ENCODE data around the gene GPI. TPM values are rescaled to one million over a fixed set of nuclear protein-coding genes. Genes with fewer than 3 reads are reported as not detected.

GPI gene
- polyA plus RNA-seq, 1 of the 3 experiments (the other 2 are of a cell fraction) = 144 TPM

DNA sequence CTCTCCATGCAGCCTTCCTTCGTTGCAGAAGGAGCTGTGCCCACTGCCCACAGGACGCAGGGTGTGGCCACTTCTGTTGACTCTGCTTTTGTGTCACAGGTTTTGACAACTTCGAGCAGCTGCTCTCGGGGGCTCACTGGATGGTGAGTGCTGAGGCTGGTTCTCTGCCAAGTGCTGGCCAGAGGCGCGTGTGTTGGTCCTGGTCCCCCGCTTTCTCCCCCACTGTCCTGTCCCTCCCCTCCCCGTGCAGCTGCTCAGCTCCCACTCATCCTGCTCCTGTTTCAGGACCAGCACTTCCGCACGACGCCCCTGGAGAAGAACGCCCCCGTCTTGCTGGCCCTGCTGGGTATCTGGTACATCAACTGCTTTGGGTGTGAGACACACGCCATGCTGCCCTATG, 28.6 kb downstream of the GPI start:
- peaks cover 0 to 64% of the 10 kb centered on the region in 2 experiments for H3K36me3 ChIP-seq (replicated peaks in 1 of 2; ENCODE audit: control insufficient read depth in 1 of 2, insufficient read depth in 2 of 2, low read length in 1 of 2)
- H3K27me3 ChIP-seq (ENCODE audit: insufficient read depth) = no peaks in the 10 kb centered on the region
- no peak for DNase-seq
- no peak for TF ChIP-seq CHD2 (IDR thresholded peaks at IDR 0.05; ENCODE audit: low read length, partially characterized antibody)
- no peak overlapping the region for H3K4me2 ChIP-seq
- no peak overlapping the region for H3K9ac ChIP-seq
- H3K4me3 ChIP-seq (ENCODE audit: low read depth in 2 of 2, low read length in 1 of 2) = no peak overlapping the region
- ChIA-PET POLR2A (no interaction called here), CTCF (interaction anchor here (1.3 kb wide), 1 partner anchor 36 kb away, joined by 4 read pairs; no protein-coding TSS in a partner anchor)
- H3K4me1 ChIP-seq (ENCODE audit: control insufficient read depth in 1 of 2, insufficient read depth in 2 of 2, low read depth in 1 of 2, low read length in 1 of 2) = no peaks in the 10 kb centered on the region
- H3F3A ChIP-seq (replicated peaks; ENCODE audit: insufficient read depth) = no peaks in the 10 kb centered on the region
- H3K79me2 ChIP-seq (ENCODE audit: insufficient read depth) = no peaks in the 10 kb centered on the region
- no peaks in the 10 kb centered on the region for H3K9me3 ChIP-seq
- H3K9me2 ChIP-seq = no peaks in the 10 kb centered on the region
- H2AFZ ChIP-seq (ENCODE audit: low read depth) = no peak overlapping the region
- no peaks in the 10 kb centered on the region for H4K20me1 ChIP-seq (ENCODE audit: insufficient read depth)
- WGBS (ENCODE audit: low lambda C conversion rate) = 90% methylated on average over 9 of the region's 14 CpGs
- H3K27ac ChIP-seq (ENCODE audit: low read depth in 2 of 2, low read length in 1 of 2) = no peak overlapping the region

DNA sequence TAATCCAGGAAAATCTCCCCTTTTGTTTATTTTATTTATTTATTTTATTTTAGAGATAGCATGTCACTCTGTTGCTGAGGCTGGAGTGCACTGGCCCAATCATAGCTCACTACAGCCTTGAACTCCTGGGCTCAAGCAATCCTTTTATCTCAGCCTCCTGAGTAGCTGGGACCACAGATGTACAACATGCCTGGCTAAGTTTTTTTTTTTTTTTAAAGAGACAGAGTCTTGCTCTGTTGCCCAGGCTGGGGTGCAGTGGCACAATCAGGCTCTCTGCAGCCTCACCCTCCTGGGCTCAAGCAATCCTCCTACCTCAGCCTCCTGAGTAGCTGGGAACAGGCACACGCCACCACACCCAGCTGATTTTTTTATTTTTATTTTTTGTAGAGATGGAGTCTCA, 32.9 kb downstream of the GPI start:
- no peaks in the 10 kb centered on the region for H4K20me1 ChIP-seq (ENCODE audit: insufficient read depth)
- no peak overlapping the region for H3K4me2 ChIP-seq
- H3K4me1 ChIP-seq (ENCODE audit: control insufficient read depth in 1 of 2, insufficient read depth in 2 of 2, low read depth in 1 of 2, low read length in 1 of 2) = no peaks in the 10 kb centered on the region
- no peak overlapping the region for H3K9ac ChIP-seq
- H3K4me3 ChIP-seq (ENCODE audit: low read depth in 2 of 2, low read length in 1 of 2) = no peak overlapping the region
- ChIA-PET POLR2A (no interaction called here), CTCF (interaction anchor here (1.7 kb wide), 1 partner anchor 32 kb away, joined by 4 read pairs; no protein-coding TSS in a partner anchor)
- no peaks in the 10 kb centered on the region for H3K27me3 ChIP-seq (ENCODE audit: insufficient read depth)
- no peak overlapping the region for H3K27ac ChIP-seq (ENCODE audit: low read depth in 2 of 2, low read length in 1 of 2)
- H3K9me2 ChIP-seq = no peaks in the 10 kb centered on the region
- TF ChIP-seq RXRA (IDR thresholded peaks at IDR 0.05; ENCODE audit: borderline replicate concordance, low read depth) (no peak), TAF1 (IDR thresholded peaks at IDR 0.05; ENCODE audit: borderline replicate concordance, low read depth, low read length) (no peak), EZH2phosphoT487 (IDR thresholded peaks at IDR 0.05; ENCODE audit: borderline replicate concordance, low read depth) (no peak), MAX (IDR thresholded peaks at IDR 0.05; ENCODE audit: low read depth) (no peak), TEAD4 (IDR thresholded peaks at IDR 0.05; ENCODE audit: borderline replicate concordance, insufficient read depth) (no peak), ELF1 (IDR thresholded peaks at IDR 0.05) (no peak), ZBTB33 (IDR thresholded peaks at IDR 0.05; ENCODE audit: borderline replicate concordance, low read depth) (no peak)
- peaks cover 4 to 42% of the 10 kb centered on the region in 2 experiments for H3K36me3 ChIP-seq (replicated peaks in 1 of 2; ENCODE audit: control insufficient read depth in 1 of 2, insufficient read depth in 2 of 2, low read length in 1 of 2)
- H3F3A ChIP-seq (replicated peaks; ENCODE audit: insufficient read depth) = peaks cover 9% of the 10 kb centered on the region
- H2AFZ ChIP-seq (ENCODE audit: low read depth) = no peak overlapping the region
- 100% methylated on average over 1 of the region's 1 CpG for WGBS (ENCODE audit: low lambda C conversion rate)
- H3K9me3 ChIP-seq = no peaks in the 10 kb centered on the region
- H3K79me2 ChIP-seq (ENCODE audit: insufficient read depth) = no peaks in the 10 kb centered on the region
- no peak for DNase-seq

DNA sequence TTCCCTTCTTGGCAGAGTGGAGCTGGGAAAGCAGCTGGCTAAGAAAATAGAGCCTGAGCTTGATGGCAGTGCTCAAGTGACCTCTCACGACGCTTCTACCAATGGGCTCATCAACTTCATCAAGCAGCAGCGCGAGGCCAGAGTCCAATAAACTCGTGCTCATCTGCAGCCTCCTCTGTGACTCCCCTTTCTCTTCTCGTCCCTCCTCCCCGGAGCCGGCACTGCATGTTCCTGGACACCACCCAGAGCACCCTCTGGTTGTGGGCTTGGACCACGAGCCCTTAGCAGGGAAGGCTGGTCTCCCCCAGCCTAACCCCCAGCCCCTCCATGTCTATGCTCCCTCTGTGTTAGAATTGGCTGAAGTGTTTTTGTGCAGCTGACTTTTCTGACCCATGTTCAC, 34.9 kb downstream of the GPI start:
- H3K27me3 ChIP-seq (ENCODE audit: insufficient read depth) = no peaks in the 10 kb centered on the region
- no peak overlapping the region for H3K27ac ChIP-seq (ENCODE audit: low read depth in 2 of 2, low read length in 1 of 2)
- no peaks in the 10 kb centered on the region for H3K9me2 ChIP-seq
- no peaks in the 10 kb centered on the region for H4K20me1 ChIP-seq (ENCODE audit: insufficient read depth)
- H3K4me3 ChIP-seq (ENCODE audit: low read depth in 2 of 2, low read length in 1 of 2) = no peak overlapping the region
- ChIA-PET CTCF (interaction anchor here (0.6 to 1.1 kb wide), 2 partner anchors 30 to 82 kb away, joined by 3 read pairs; partner anchors contain the start of gene WTIP), POLR2A (interaction anchor here (0.6 kb wide), 1 partner anchor 32 kb away, joined by 6 read pairs; no protein-coding TSS in a partner anchor)
- no peak overlapping the region for H3K9ac ChIP-seq
- no peak overlapping the region for H2AFZ ChIP-seq (ENCODE audit: low read depth)
- H3F3A ChIP-seq (replicated peaks; ENCODE audit: insufficient read depth) = peaks cover 9% of the 10 kb centered on the region
- no peaks in the 10 kb centered on the region for H3K4me1 ChIP-seq (ENCODE audit: control insufficient read depth in 1 of 2, insufficient read depth in 2 of 2, low read depth in 1 of 2, low read length in 1 of 2)
- DNase-seq = no peak
- H3K9me3 ChIP-seq = no peaks in the 10 kb centered on the region
- H3K79me2 ChIP-seq (ENCODE audit: insufficient read depth) = peaks cover 6% of the 10 kb centered on the region; the same call in 1 of the 2 replicates
- H3K4me2 ChIP-seq = no peak overlapping the region
- WGBS (ENCODE audit: low lambda C conversion rate) = 90% methylated on average over 9 of the region's 9 CpGs
- peaks cover 4 to 29% of the 10 kb centered on the region in 2 experiments for H3K36me3 ChIP-seq (replicated peaks in 1 of 2; ENCODE audit: control insufficient read depth in 1 of 2, insufficient read depth in 2 of 2, low read length in 1 of 2)
- TF ChIP-seq SIN3A (IDR thresholded peaks at IDR 0.05; ENCODE audit: borderline replicate concordance, low read depth, low read length) (no peak), FOXM1 (IDR thresholded peaks at IDR 0.05; ENCODE audit: low read depth) (no peak), POLR2AphosphoS5 (IDR thresholded peaks at IDR 0.05; ENCODE audit: low read depth, low read length) (no peak), RCOR1 (IDR thresholded peaks at IDR 0.05; ENCODE audit: low read length) (no peak), MEF2A (IDR thresholded peaks at IDR 0.05; ENCODE audit: borderline replicate concordance, low read depth) (no peak), YY1 (IDR thresholded peaks at IDR 0.05; ENCODE audit: low read depth) (no peak), EP300 (IDR thresholded peaks at IDR 0.05; ENCODE audit: borderline replicate concordance in 1 of 2, low read depth in 1 of 2, low read length in 1 of 2) (no peak), FOXJ3 (CRISPR knock-in tag; IDR thresholded peaks at IDR 0.05) (no peak), GABPA (IDR thresholded peaks at IDR 0.05; ENCODE audit: low read depth) (no peak), EZH2phosphoT487 (IDR thresholded peaks at IDR 0.05; ENCODE audit: borderline replicate concordance, low read depth) (no peak), MAX (IDR thresholded peaks at IDR 0.05; ENCODE audit: low read depth) (no peak)
- TF ChIP-seq, protein P1, sequence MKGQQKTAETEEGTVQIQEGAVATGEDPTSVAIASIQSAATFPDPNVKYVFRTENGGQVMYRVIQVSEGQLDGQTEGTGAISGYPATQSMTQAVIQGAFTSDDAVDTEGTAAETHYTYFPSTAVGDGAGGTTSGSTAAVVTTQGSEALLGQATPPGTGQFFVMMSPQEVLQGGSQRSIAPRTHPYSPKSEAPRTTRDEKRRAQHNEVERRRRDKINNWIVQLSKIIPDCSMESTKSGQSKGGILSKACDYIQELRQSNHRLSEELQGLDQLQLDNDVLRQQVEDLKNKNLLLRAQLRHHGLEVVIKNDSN (IDR thresholded peaks at IDR 0.05; ENCODE audit: borderline replicate concordance, low read depth) = no peak
- TF ChIP-seq, protein P2, sequence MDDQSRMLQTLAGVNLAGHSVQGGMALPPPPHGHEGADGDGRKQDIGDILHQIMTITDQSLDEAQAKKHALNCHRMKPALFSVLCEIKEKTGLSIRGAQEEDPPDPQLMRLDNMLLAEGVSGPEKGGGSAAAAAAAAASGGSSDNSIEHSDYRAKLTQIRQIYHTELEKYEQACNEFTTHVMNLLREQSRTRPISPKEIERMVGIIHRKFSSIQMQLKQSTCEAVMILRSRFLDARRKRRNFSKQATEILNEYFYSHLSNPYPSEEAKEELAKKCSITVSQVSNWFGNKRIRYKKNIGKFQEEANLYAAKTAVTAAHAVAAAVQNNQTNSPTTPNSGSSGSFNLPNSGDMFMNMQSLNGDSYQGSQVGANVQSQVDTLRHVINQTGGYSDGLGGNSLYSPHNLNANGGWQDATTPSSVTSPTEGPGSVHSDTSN (IDR thresholded peaks at IDR 0.05) = no peak
